Upper lobe of left lung (tissue), 4 donors: Measurements from ENCODE around the gene TRIM44.

Experiments
- CTCF ChIP-seq, 6 experiments: fragments of 450-650 bp in 4 of 6; fragments of 200-600 bp in 2 of 6; sonication (generic) in 2 of 6; IDR thresholded peaks; one replicate each; pipeline ENCODE4 v1.5.1; 2016 to 2019; ENCODE audit warnings: antibody characterized with exemption in 6 of 6
- EP300 ChIP-seq, 4 donors: sonication (generic); formaldehyde crosslinking; IDR thresholded peaks; one replicate each; pipeline ENCODE4 v1.5.1; 2017; ENCODE audit warnings: antibody characterized with exemption in 4 of 4, control low read depth in 2 of 4
- POLR2A ChIP-seq, 4 donors: fragments of 450-650 bp; IDR thresholded peaks; one replicate each; pipeline ENCODE4 v1.5.1; 2016 to 2017; ENCODE audit warnings: antibody characterized with exemption in 4 of 4, mild to moderate bottlenecking in 2 of 4
- POLR2AphosphoS5 ChIP-seq, 2 donors: sonication (generic); formaldehyde crosslinking; IDR thresholded peaks; one replicate each; pipeline ENCODE4 v1.5.1; 2017; ENCODE audit warnings: antibody characterized with exemption in 2 of 2

GRCh38 chr11:35629914-35630313 is 32.7 kb upstream of the TRIM44 start:
- TF ChIP-seq POLR2A (IDR thresholded peaks at IDR 0.05) (no peak), CTCF (IDR thresholded peaks at IDR 0.05) (no peak), POLR2AphosphoS5 (IDR thresholded peaks at IDR 0.05) (peak in 1 of 2 donors; percentile 45), EP300 (IDR thresholded peaks at IDR 0.05) (peak in 1 of 4 donors; percentile 59)
